ENCODE data around the gene MAN1C1.
"Not testable (repeated sequence)": the region's sequence is repeated elsewhere in the genome, so short reads cannot be mapped to it uniquely, and the experiment has no call there.

Gene MAN1C1

GRCh38 chr1:25716320-25716719 is 99.7 kb downstream of the MAN1C1 start:
- no peak for DNase-seq (ENCODE audit: low read depth)

- no peak for DNase-seq (ENCODE audit: low read depth)
Measured at GRCh38 chr1:25718732-25719131, 102.1 kb downstream of the MAN1C1 start.

- no peak for DNase-seq (ENCODE audit: low read depth)
Measured at GRCh38 chr1:25720624-25721023, 104.0 kb downstream of the MAN1C1 start.

- DNase-seq (ENCODE audit: low read depth) = no peak
Measured at GRCh38 chr1:25723250-25723880, 106.8 kb downstream of the MAN1C1 start.

DNA sequence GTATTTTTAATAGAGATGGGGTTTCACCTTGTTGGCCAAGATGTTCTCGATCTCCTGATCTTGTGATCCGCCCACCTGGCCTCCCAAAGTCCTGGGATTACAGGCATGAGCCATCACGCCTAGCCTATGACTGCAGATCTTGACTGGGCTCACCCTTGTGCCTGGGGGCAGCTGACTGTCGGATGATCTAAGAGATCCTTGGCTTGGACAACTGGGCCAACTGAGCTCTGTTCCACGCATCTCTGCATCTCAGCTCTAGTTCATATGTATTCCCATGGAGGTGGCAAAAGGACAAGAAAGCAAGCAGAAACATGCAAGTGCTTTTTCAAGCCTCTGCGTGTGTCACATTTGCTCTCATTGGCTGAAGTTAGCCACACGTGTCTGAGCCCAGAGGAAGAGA is 107.6 kb downstream of the MAN1C1 start:
- no peak for DNase-seq (ENCODE audit: low read depth)

- DNase-seq (ENCODE audit: low read depth) = no peak
Measured at GRCh38 chr1:25724966-25725365, 108.4 kb downstream of the MAN1C1 start.

- DNase-seq (ENCODE audit: low read depth) = no peak
Measured at GRCh38 chr1:25725482-25725881, 108.9 kb downstream of the MAN1C1 start.

- no peak for DNase-seq (ENCODE audit: low read depth)
Measured at GRCh38 chr1:25727088-25727487, 110.5 kb downstream of the MAN1C1 start.

- DNase-seq (ENCODE audit: low read depth) = no peak
Measured at GRCh38 chr1:25727635-25728286, 111.2 kb downstream of the MAN1C1 start.

GRCh38 chr1:25728301-25728935 is 111.8 kb downstream of the MAN1C1 start:
- DNase-seq (ENCODE audit: low read depth) = no peak

GRCh38 chr1:25729045-25729444 is 112.5 kb downstream of the MAN1C1 start:
- no peak for DNase-seq (ENCODE audit: low read depth)

- no peak for DNase-seq (ENCODE audit: low read depth)
Measured at GRCh38 chr1:25729790-25730644, 113.4 kb downstream of the MAN1C1 start.

DNA sequence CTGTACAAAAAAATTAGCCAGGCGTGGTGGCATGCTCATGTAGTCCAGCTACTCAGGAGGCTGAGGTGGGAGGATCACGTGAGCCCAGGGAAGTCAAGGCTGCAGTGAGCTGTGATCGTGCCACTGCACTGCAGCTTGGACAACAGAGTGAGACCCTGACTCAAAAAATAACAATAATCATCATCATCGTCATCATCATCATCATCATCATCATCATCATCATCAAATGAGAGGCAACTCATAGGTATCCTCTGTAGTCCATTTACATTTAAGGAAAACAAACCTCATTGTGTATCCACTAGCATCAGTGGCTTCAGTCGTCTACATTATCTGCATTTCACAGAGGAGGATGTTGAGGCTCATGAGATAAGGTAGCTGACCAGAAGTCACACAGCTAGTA is 114.6 kb downstream of the MAN1C1 start:
- DNase-seq (ENCODE audit: low read depth) = no peak

- DNase-seq (ENCODE audit: low read depth) = no peak
Measured at GRCh38 chr1:25731626-25732370, 115.2 kb downstream of the MAN1C1 start.

DNA sequence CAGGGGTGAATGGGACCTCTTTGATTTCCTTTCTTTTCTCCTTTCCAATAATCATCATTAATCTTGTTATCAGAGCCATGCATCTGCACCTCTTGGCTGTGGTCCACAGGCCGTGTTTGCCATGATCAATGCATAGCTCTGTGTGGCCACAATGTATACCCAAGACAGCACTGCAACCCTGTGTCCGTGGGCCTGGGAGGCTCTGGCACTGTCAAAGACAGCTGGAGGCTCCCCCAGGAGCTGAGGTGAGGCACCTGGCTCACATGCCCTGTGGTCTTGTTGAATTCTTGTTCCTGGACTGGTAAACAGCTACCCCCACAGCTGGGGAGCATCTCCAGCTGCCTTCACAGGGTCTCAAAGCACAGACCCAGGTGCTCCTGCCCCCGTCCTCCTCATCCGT is 116.2 kb downstream of the MAN1C1 start:
- DNase-seq (ENCODE audit: low read depth) = no peak

GRCh38 chr1:25733271-25733670 is 116.7 kb downstream of the MAN1C1 start:
- DNase-seq (ENCODE audit: low read depth) = no peak

- DNase-seq (ENCODE audit: low read depth) = not testable (repeated sequence)
Measured at GRCh38 chr1:25734991-25735390, 118.4 kb downstream of the MAN1C1 start.

DNA sequence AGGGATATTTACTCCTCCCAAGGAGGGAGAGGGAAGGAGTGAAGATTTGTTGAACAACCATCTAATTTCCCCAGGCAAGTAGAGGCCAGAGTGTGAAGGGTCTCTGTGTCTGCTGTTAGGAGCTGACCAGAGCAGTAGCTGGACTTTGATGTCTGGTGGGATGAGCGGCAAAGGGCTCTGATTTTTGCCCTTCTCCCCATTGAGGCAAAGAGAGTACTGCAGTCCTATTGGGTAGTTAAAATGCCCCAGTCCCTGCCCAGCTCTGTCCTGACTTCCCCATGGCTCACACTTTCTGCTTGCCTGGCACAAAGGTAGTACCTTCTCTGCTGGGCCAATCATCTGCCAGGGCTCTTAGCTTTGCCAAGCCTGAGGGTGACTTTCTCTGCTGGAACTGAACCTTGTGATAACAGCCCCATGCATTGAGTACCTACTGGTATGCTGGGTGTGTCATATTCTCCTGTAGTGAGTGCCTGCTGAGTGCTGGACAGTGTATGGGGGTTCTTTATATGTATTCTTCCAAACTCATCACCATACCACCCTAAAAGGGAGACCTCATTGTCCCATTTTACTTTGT is 119.5 kb downstream of the MAN1C1 start:
- DNase-seq (ENCODE audit: low read depth) = no peak

- no peak for DNase-seq (ENCODE audit: low read depth)
Measured at GRCh38 chr1:25737130-25737529, 120.5 kb downstream of the MAN1C1 start.

- no peak for DNase-seq (ENCODE audit: low read depth)
Measured at GRCh38 chr1:25738499-25738898, 121.9 kb downstream of the MAN1C1 start.

DNA sequence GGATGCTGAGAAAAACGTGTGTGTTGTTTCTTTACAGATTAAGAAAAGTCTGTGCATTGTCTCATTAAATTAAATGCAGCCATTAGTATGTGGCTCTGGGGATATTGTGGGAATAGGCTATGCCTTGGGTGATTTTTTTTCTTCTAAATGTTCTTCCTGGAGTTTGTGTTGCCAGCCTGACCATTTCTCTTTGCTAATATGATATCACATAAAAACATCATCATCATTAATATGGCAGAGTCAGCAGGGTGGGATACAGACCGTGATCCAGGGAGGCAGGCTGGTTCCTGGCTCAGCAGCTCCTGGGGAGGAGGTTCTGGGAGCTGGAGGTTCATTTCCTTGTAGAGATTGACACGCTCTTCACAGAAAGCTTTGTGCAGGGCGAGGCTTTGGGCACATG is 122.8 kb downstream of the MAN1C1 start:
- DNase-seq (ENCODE audit: low read depth) = no peak

Data from T follicular helper cell (primary cell).